Panc1 (cell line): Measurements from ENCODE around the gene CAPZA1. TPM values are rescaled to one million over a fixed set of nuclear protein-coding genes. Genes with fewer than 3 reads are reported as not detected.

Source experiments
- ATAC-seq: fragments of 200-7000 bp; cut with Tn5 transposase; 2 replicates; pipeline ENCODE4 v1.9.1; 2020; ENCODE audit warnings: mild to moderate bottlenecking, moderate library complexity
- BruUV-seq: library from RNA; stranded (reverse); fragments of 400-500 nt; replicated peaks from 2 replicates; lab custom pipeline; 2021; lab: Mats Ljungman, UMichigan
- CTCF ChIA-PET: fragments of 300-600 bp; sonication (Branson Sonifier 250); formaldehyde crosslinking; loops from one replicate; lab custom pipeline; 2022; ENCODE audit warnings: antibody characterized with exemption; lab: Charles Lee
- POLR2A ChIA-PET: fragments of 300-600 bp; sonication (Branson Sonifier 250); formaldehyde crosslinking; loops from one replicate; lab custom pipeline; 2022; ENCODE audit warnings: antibody characterized with exemption; lab: Charles Lee
- DNase-seq: peaks from one replicate; pipeline ENCODE4 v3.0.0-alpha.2; 2010; ENCODE audit warnings: low read depth, low spot score
- H3K27ac ChIP-seq: 2 replicates; pipeline ENCODE4 v1.5.1; 2011; ENCODE audit warnings: mild to moderate bottlenecking, low read length, inconsistent platforms
- H3K27me3 ChIP-seq: fragments of 200-500 bp; sonication (Bioruptor generic); 2 replicates; pipeline ENCODE4 v1.6.0; 2014; ENCODE audit warnings: low read length, inconsistent platforms; ENCODE audit not compliant: control insufficient read depth, insufficient read depth
- H3K36me3 ChIP-seq: fragments of 200-500 bp; sonication (Bioruptor generic); 2 replicates; pipeline ENCODE4 v1.5.1; 2014; ENCODE audit warnings: inconsistent platforms, mild to moderate bottlenecking, low read length, moderate library complexity; ENCODE audit not compliant: control insufficient read depth, insufficient read depth
- H3K4me1 ChIP-seq: 2 replicates; pipeline ENCODE4 v1.5.1; 2011; ENCODE audit warnings: inconsistent platforms, mild to moderate bottlenecking, low read length, moderate library complexity; ENCODE audit not compliant: control insufficient read depth, insufficient read depth
- H3K4me3 ChIP-seq, 2 experiments: 2 replicates each; pipeline ENCODE4 v1.5.1; 2011 to 2012; ENCODE audit warnings: low read depth in 2 of 2, low read length in 2 of 2, mild to moderate bottlenecking in 2 of 2, inconsistent platforms in 1 of 2, moderate library complexity in 1 of 2
- H3K9me3 ChIP-seq: fragments of 200-500 bp; sonication (Bioruptor generic); 2 replicates; pipeline ENCODE4 v1.5.1; 2014; ENCODE audit warnings: low read depth, mild to moderate bottlenecking, inconsistent platforms, low read length, moderate library complexity; ENCODE audit not compliant: control insufficient read depth, insufficient read depth
- CTCF ChIP-seq: fragments of 450-650 bp; IDR thresholded peaks from 2 replicates; pipeline ENCODE4 v1.5.1; 2017; ENCODE audit warnings: mild to moderate bottlenecking
- POLR2AphosphoS5 ChIP-seq: IDR thresholded peaks from 2 replicates; pipeline ENCODE4 v1.6.1; 2012; ENCODE audit warnings: mild to moderate bottlenecking, low read depth, low read length, moderate library complexity
- REST ChIP-seq, 2 experiments: IDR thresholded peaks; 2 replicates each; pipeline ENCODE4 v1.6.1; 2011 to 2012; ENCODE audit warnings: low read depth in 2 of 2, control low read depth in 1 of 2, low read length in 1 of 2, mild to moderate bottlenecking in 1 of 2, moderate library complexity in 1 of 2; ENCODE audit not compliant: insufficient read depth in 1 of 2
- SIN3A ChIP-seq: IDR thresholded peaks from 2 replicates; pipeline ENCODE4 v1.6.1; 2012; ENCODE audit warnings: low read depth, mild to moderate bottlenecking, low read length, moderate library complexity, borderline replicate concordance; ENCODE audit not compliant: insufficient read depth
- TCF7L2 ChIP-seq: IDR thresholded peaks from 2 replicates; pipeline ENCODE4 v1.6.1; 2011; ENCODE audit warnings: mild to moderate bottlenecking, low read depth, low read length, inconsistent platforms
- in situ Hi-C: cut with HindIII; loops from 2 replicates; pipeline ENCODE4 v1.10.0; 2016; ENCODE audit warnings: low sequenced_read_pairs, low pct_unique_long_range_greater_than_20kb
- intact Hi-C: fragments of 100-400 bp; cut with micrococcal nuclease; formaldehyde crosslinking; loops from one replicate; pipeline ENCODE4 v1.10.0; 2022; ENCODE audit not compliant: unreplicated experiment
- total RNA-seq: library from RNA; stranded (reverse); gene quantifications from one replicate; pipeline ENCODE4 v1.2.1, GENCODE V29; 2021; ENCODE audit not compliant: unreplicated experiment

Gene CAPZA1
- total RNA-seq, 1 experiment from 2014 or later, result 128 TPM

GRCh38 chr1:112692681-112693080 lies 73.0 kb downstream of the CAPZA1 start:
- Histone ChIP-seq H3K4me3 (no peak overlapping the region), H3K27ac (no peak overlapping the region), H3K36me3 (no peaks in the 10 kb centered on the region; the same call in none of the 2 replicates), H3K27me3 (no peaks in the 10 kb centered on the region), H3K9me3 (no peaks in the 10 kb centered on the region), H3K4me1 (no peaks in the 10 kb centered on the region)
- TF ChIP-seq TCF7L2, result no peak
- TF ChIP-seq CTCF, result no peak
- TF ChIP-seq POLR2AphosphoS5, result no peak
- TF ChIP-seq SIN3A, result no peak
- TF ChIP-seq REST (IDR thresholded peaks at IDR 0.05; ENCODE audit: insufficient read depth in 1 of 2, low read depth in 2 of 2, low read length in 1 of 2), result no peak
- POLR2A ChIA-PET, result no interaction called here
- CTCF ChIA-PET, result no interaction called here
- in situ Hi-C loops, result no loop called here
- no peak for DNase-seq
- ATAC-seq, result no peak
- intact Hi-C loops, result no loop called here
- BruUV-seq, result no TSS peak

- ChIA-PET CTCF (interaction anchor here (0.6 kb wide), 2 partner anchors 9 to 380 kb away, joined by 3 to 7 read pairs; no protein-coding TSS in a partner anchor), POLR2A (no interaction called here)
- no peak overlapping the region for H3K4me3 ChIP-seq
- no peaks in the 10 kb centered on the region for H3K9me3 ChIP-seq
- peaks cover 6% of the 10 kb centered on the region; the same call in 1 of the 2 replicates for H3K4me1 ChIP-seq
- BruUV-seq, result no TSS peak
- intact Hi-C loops (no loop called here), in situ Hi-C loops (no loop called here)
- ATAC-seq, result no peak
- no peaks in the 10 kb centered on the region for H3K27me3 ChIP-seq
- no peak for DNase-seq
- no peak overlapping the region for H3K27ac ChIP-seq
- TF ChIP-seq SIN3A (no peak), REST (IDR thresholded peaks at IDR 0.05; ENCODE audit: insufficient read depth in 1 of 2, low read depth in 2 of 2, low read length in 1 of 2) (no peak), TCF7L2 (no peak), POLR2AphosphoS5 (no peak), CTCF (no peak)
- no peaks in the 10 kb centered on the region; the same call in 1 of the 2 replicates for H3K36me3 ChIP-seq
Observed at GRCh38 chr1:112693821-112694220, 74.2 kb downstream of the CAPZA1 start.
